H1 (cell line): ENCODE data around the gene GCK.

Experiments used
- BACH1 ChIP-seq: IDR thresholded peaks from 2 replicates; pipeline ENCODE4 v1.6.1; 2012; ENCODE audit warnings: low read length, improper control_type of control experiment
- CHD2 ChIP-seq: IDR thresholded peaks from 2 replicates; pipeline ENCODE4 v1.6.1; 2012; ENCODE audit warnings: low read length, improper control_type of control experiment
- CTCF ChIP-seq, 3 experiments: IDR thresholded peaks; 1 replicate in 2 of 3; 2 replicates in 1 of 3; pipeline versions ENCODE4 v1.5.1 to v1.6.1; 2011; ENCODE audit warnings: low read length in 3 of 3, mild to moderate bottlenecking in 3 of 3, inconsistent platforms in 2 of 3, low read depth in 1 of 3, moderate library complexity in 1 of 3; ENCODE audit not compliant: insufficient read depth in 1 of 3; ENCODE audit errors: control extremely low read depth in 1 of 3
- E2F6 ChIP-seq: IDR thresholded peaks from 2 replicates; pipeline ENCODE4 v1.6.1; 2012; ENCODE audit warnings: inconsistent platforms
- EP300 ChIP-seq, 2 experiments: IDR thresholded peaks; 1 replicate in 1 of 2; 2 replicates in 1 of 2; pipeline ENCODE4 v1.6.1; 2011 to 2012; ENCODE audit warnings: low read depth in 2 of 2, low read length in 2 of 2, mild to moderate bottlenecking in 2 of 2, borderline replicate concordance in 1 of 2, inconsistent platforms in 1 of 2, moderate library complexity in 1 of 2
- EZH2 ChIP-seq: fragments of 200-600 bp; sonication (generic); IDR thresholded peaks from 2 replicates; pipeline ENCODE4 v1.7.1; 2012; ENCODE audit warnings: low read depth, mild to moderate bottlenecking, moderate library complexity, low read length, inconsistent platforms; ENCODE audit not compliant: severe bottlenecking
- GABPA ChIP-seq: IDR thresholded peaks from 2 replicates; pipeline ENCODE4 v1.6.1; 2011; ENCODE audit warnings: mild to moderate bottlenecking, low read length, moderate library complexity, borderline replicate concordance; ENCODE audit not compliant: insufficient read depth
- HDAC6 ChIP-seq: IDR thresholded peaks from one replicate; pipeline ENCODE4 v1.7.1; 2012; ENCODE audit warnings: low read depth, mild to moderate bottlenecking, inconsistent platforms, low read length, moderate library complexity
- JUND ChIP-seq: IDR thresholded peaks from 2 replicates; pipeline ENCODE4 v1.6.1; 2011; ENCODE audit warnings: mild to moderate bottlenecking, improper control_type of control experiment, low read length
- POLR2AphosphoS5 ChIP-seq: IDR thresholded peaks from 2 replicates; pipeline ENCODE4 v1.6.1; 2011; ENCODE audit warnings: low read depth, low read length
- YY1 ChIP-seq: IDR thresholded peaks from 2 replicates; pipeline ENCODE4 v1.6.1; 2011; ENCODE audit warnings: low read depth, mild to moderate bottlenecking, low read length

- no peak for TF ChIP-seq CTCF (IDR thresholded peaks at IDR 0.05; ENCODE audit: control extremely low read depth in 1 of 3, insufficient read depth in 1 of 3, low read depth in 1 of 3, low read length in 3 of 3)
- no peak for TF ChIP-seq BACH1
- no peak for TF ChIP-seq E2F6
- no peak for TF ChIP-seq YY1
- TF ChIP-seq CHD2: no peak
- no peak for TF ChIP-seq POLR2AphosphoS5
- TF ChIP-seq JUND: no peak
- TF ChIP-seq GABPA: no peak
- no peak for TF ChIP-seq EP300 (IDR thresholded peaks at IDR 0.05; ENCODE audit: borderline replicate concordance in 1 of 2, low read depth in 2 of 2, low read length in 2 of 2)
- no peak for TF ChIP-seq HDAC6
- no peak for TF ChIP-seq EZH2
Observed at GRCh38 chr7:44136731-44137130, 52.5 kb downstream of the GCK start.
